ENCODE data around the gene SSC5D. TPM values are rescaled to one million over a fixed set of nuclear protein-coding genes. Genes with fewer than 3 reads are reported as not detected.
A peak's percentile ranks its signal among the peaks of the same experiment; 100 is the strongest.

The SSC5D gene
- total and polyA plus RNA-seq, 8 donors, result 0.60 to 5.3 (median 1.4) TPM

DNA sequence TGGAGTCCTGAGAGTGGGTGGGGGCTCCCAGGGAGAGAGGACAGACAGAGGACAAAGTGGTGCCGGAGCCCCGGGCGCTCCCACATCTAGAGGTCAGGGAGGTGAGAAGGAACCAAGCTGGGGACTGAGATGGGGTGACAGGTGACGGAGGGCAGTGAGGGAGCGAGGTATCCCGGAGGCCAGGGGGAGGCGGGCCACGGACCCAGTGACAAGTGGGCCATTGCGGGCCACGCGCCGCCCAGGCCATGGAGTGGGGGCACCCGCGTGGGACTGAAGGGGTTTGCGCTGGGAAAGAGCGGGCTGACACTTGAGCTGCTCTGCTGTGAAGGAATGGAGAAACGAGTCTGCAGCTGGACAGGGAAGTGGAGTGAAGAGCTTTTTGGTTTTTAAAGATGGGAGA is 9.2 kb upstream of the SSC5D start:
- Histone ChIP-seq H3K36me3 (peaks cover 0 to 6% (median 0%) of the 10 kb centered on the region in 3 donors), H3K9me3 (no peaks in the 10 kb centered on the region), H3K4me1 (peaks cover 10 to 20% (median 19%) of the 10 kb centered on the region in 3 donors), H3K4me3 (no peak overlapping the region), H3K27ac (peak overlapping the region; percentile 47 to 55 (median 50)), H3K27me3 (no peaks in the 10 kb centered on the region)
- TF ChIP-seq, protein P1, sequence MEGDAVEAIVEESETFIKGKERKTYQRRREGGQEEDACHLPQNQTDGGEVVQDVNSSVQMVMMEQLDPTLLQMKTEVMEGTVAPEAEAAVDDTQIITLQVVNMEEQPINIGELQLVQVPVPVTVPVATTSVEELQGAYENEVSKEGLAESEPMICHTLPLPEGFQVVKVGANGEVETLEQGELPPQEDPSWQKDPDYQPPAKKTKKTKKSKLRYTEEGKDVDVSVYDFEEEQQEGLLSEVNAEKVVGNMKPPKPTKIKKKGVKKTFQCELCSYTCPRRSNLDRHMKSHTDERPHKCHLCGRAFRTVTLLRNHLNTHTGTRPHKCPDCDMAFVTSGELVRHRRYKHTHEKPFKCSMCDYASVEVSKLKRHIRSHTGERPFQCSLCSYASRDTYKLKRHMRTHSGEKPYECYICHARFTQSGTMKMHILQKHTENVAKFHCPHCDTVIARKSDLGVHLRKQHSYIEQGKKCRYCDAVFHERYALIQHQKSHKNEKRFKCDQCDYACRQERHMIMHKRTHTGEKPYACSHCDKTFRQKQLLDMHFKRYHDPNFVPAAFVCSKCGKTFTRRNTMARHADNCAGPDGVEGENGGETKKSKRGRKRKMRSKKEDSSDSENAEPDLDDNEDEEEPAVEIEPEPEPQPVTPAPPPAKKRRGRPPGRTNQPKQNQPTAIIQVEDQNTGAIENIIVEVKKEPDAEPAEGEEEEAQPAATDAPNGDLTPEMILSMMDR (IDR thresholded peaks at IDR 0.05), result no peak
- 78 to 79% methylated on average over 17 of the region's 17 CpGs for WGBS, 2 donors
- DNase-seq (peak in 3 of 6 donors; percentile 41 to 64 (median 54)), ATAC-seq (no peak), FAIRE-seq (no peak)
- intact Hi-C loops (cut with DNase I), result no loop called here

- WGBS, 2 donors, result 25 to 32% methylated on average over 14 to 15 of the region's 15 CpGs
- H3K36me3 ChIP-seq, result peaks cover 0 to 6% (median 0%) of the 10 kb centered on the region in 3 donors
- no peak for FAIRE-seq
- H3K9me3 ChIP-seq, result no peaks in the 10 kb centered on the region
- DNase-seq, result peak in 5 of 6 donors; percentile 60 to 71 (median 67)
- intact Hi-C loops (cut with DNase I), result no loop called here
- H3K4me1 ChIP-seq, result peaks cover 16 to 26% (median 22%) of the 10 kb centered on the region in 3 donors
- peak in 3 of 4 donors; percentile 17 to 39 (median 26) for ATAC-seq
- TF ChIP-seq, protein P1 (IDR thresholded peaks at IDR 0.05), result no peak
- no peaks in the 10 kb centered on the region for H3K27me3 ChIP-seq
- no peak overlapping the region for H3K4me3 ChIP-seq
- peak overlapping the region; percentile 47 to 55 (median 50) for H3K27ac ChIP-seq
Observed at GRCh38 chr19:55479451-55480230, 8.6 kb upstream of the SSC5D start.

DNA sequence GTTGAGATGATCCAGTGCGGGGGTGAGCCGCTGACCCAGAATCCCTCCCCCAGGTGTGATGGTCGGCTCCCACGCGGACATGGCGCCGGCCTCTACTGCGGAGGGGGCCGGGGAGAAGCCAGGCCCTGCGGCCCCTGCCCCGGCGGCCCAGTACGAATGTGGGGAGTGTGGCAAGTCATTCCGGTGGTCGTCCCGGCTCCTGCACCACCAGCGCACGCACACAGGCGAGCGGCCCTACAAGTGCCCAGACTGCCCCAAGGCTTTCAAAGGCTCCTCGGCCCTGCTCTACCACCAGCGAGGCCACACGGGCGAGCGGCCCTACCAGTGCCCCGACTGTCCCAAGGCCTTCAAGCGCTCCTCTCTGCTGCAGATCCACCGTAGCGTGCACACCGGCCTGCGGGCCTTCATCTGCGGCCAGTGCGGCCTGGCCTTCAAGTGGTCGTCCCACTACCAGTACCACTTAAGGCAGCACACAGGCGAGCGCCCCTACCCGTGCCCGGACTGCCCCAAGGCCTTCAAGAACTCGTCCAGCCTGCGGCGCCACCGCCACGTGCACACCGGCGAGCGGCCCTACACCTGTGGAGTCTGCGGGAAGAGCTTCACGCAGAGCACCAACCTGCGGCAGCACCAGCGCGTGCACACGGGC is 7.0 kb upstream of the SSC5D start:
- FAIRE-seq, result no peak
- intact Hi-C loops (cut with DNase I), result no loop called here
- ATAC-seq, result no peak
- WGBS, 2 donors, result 92 to 93% methylated on average over 46 to 52 of the region's 52 CpGs
- Histone ChIP-seq H3K4me1 (peaks cover 18 to 26% (median 23%) of the 10 kb centered on the region in 3 donors), H3K36me3 (peaks cover 0 to 6% (median 0%) of the 10 kb centered on the region in 3 donors), H3K27me3 (no peaks in the 10 kb centered on the region), H3K9me3 (no peaks in the 10 kb centered on the region), H3K27ac (no peak overlapping the region), H3K4me3 (no peak overlapping the region)
- TF ChIP-seq, protein P1 (IDR thresholded peaks at IDR 0.05), result no peak
- DNase-seq, result peak in 3 of 6 donors; percentile 45 to 74 (median 53)

DNA sequence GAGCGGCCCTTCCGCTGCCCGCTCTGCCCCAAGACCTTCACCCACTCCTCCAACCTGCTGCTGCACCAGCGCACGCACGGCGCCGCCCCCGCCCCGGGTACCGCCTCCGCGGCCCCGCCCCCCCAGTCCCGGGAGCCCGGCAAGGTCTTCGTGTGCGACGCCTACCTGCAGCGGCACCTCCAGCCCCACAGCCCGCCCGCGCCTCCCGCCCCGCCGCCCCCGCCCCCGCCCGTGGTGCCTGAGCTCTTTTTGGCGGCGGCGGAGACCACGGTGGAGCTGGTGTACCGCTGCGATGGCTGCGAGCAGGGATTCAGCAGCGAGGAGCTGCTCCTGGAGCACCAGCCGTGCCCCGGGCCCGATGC is 6.5 kb upstream of the SSC5D start:
- no peak for FAIRE-seq
- WGBS, 2 donors, result 74 to 82% methylated on average over 31 to 40 of the region's 40 CpGs
- TF ChIP-seq, protein P1 (IDR thresholded peaks at IDR 0.05), result no peak
- Histone ChIP-seq H3K27ac (no peak overlapping the region), H3K4me1 (peaks cover 18 to 26% (median 23%) of the 10 kb centered on the region in 3 donors), H3K27me3 (no peaks in the 10 kb centered on the region), H3K9me3 (no peaks in the 10 kb centered on the region), H3K4me3 (no peak overlapping the region), H3K36me3 (peaks cover 0 to 6% (median 0%) of the 10 kb centered on the region in 3 donors)
- no peak for ATAC-seq
- DNase-seq, result peak in 1 of 6 donors; percentile 19
- intact Hi-C loops (cut with DNase I), result no loop called here
